Hematopoietic multipotent progenitor cell treated with erythropoietin and hydrocortisone succinate and interleukin-3 and kit ligand, for 6 days (in vitro differentiated cells): ENCODE data around the gene ST3GAL3.

Experiments
- DNase-seq: peaks from one replicate; pipeline ENCODE4 v3.0.0-alpha.2; 2015

ST3GAL3 gene

DNA sequence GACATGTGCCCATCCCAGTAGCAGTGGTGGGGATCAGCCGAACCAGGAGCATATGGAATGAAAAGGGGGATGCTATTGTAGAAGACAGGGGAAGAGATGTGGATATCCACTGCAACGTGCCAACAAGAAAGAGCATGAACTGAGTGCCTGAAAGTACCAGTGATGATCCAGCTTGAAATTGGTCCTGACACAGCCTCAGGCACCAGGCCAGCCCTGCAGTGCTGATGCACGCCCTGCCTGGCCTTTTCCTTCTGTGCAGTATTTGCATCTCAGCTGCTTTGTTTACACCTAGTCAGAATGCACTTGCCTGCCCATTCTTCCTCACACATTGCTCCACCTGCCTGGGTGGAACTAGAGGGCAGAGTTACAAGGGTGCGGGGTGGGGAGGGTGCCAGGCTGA is 176.0 kb downstream of the ST3GAL3 start:
- DNase-seq: no peak

DNA sequence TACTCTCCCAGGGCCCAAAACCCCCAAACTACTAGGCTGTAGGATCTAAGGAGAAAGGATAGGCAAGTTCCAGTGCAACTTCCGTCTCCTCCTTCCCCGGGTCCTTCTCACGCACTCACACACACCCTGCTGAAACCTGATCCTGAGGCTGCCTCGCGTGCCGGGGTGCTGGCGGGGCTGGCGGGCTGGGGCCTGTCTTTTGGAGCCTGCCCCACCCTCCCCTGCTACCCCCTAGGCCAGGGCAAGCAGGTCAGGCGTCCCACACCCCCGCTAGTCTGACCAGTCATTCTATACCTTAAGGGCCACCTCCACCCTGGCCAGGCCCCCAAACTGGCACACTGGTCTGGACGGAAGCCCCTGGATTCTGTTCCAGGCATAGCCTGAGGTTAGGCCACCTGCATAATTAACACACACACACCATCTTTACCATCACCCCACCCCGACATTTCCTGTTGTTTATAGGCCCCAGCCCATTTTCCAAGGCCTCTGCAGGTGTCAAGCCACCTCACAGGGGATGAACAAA is 178.0 kb downstream of the ST3GAL3 start:
- DNase-seq: no peak

DNA sequence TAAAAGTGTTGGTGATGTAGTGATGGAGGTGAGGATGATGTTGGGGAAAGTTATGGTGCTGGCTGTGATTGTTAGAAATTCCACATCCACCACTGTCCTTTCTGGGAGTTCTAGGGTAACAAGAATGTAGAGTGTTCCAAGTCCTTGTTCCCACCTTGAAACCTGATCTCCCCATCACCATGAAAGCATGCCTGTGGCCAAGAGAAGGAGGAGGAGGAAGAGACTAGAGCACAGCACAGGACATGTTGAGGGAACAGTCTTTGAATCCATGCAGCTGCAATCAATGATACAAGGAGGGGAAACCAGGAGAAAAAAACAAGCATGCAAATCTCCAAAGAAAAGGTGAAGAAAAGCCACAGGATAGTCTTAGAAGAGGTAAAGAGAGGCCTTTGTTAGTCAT is 180.4 kb downstream of the ST3GAL3 start:
- DNase-seq: no peak

DNA sequence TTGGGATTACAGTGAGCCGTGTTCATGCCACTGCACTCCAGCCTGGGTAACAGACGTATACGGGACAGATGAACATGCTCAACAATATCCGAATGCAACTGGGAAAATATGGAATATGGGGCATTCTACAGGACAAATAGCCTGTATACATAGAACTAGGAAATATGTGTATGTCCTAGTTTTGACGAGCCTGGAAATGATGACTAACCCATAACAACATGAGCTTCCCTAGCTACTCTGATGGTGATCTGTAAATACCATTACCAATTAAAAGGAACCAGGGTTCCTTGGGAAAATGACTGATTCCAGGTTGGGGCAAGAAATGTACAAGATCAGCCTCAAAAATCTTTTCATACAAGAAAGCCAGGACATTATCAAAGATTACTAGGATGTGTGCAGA is 183.5 kb downstream of the ST3GAL3 start:
- no peak for DNase-seq

DNA sequence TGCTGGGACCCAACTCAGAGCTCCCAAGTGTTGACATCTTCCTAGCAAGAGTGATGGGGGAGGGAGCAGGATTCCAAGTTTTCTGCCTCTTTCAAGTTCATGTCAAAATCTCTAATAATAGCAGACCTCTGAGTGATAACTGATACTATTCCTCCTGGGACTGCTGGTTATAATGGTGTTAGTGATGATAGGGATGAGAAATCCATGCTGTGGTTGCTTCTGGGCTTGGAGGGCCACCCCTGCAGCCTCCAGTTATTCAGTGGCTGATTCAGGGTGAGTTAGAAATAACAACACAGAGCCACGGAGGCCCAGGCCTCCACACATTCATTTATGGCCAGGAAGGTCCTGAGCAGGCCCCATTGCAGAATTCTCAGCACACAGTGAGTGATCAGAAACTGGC is 185.7 kb downstream of the ST3GAL3 start:
- no peak for DNase-seq

DNA sequence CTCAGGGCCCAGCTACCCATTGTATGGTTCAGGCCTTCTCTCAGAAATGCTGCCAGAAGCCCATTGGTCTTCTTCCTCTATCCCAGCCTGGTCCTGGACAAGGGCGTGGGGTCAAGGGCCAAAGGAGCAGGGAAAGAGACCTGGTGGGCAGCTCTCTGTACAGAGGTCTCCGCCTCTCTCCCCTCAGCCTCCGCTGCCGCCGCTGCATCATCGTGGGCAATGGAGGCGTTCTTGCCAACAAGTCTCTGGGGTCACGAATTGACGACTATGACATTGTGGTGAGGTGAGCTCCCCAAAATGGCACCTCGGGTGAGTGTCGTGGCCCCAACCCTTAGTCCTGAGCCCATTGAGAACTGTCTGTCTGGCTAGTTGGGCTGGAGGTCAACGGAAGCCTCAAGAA is 191.6 kb downstream of the ST3GAL3 start:
- DNase-seq: no peak

DNA sequence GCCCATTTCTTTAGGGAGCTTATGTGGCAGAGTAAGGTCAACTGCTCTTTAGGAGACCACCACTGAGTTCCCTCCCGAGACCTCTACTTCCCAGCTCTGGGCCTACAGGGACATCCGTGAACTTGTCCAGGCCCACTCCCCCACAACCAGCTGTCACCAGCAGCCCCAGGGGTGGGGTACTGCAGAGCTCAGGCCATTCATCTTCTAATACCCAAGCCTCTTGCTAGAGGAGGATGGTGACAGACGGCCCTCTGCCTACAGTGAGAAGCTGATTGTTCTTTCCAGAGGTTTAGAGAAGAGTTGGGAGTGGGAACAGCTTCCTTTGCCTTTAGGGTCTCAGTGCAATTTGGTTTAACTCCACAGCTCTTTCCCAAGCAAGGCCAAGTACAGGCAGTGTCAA is 193.1 kb downstream of the ST3GAL3 start:
- DNase-seq: no peak

DNA sequence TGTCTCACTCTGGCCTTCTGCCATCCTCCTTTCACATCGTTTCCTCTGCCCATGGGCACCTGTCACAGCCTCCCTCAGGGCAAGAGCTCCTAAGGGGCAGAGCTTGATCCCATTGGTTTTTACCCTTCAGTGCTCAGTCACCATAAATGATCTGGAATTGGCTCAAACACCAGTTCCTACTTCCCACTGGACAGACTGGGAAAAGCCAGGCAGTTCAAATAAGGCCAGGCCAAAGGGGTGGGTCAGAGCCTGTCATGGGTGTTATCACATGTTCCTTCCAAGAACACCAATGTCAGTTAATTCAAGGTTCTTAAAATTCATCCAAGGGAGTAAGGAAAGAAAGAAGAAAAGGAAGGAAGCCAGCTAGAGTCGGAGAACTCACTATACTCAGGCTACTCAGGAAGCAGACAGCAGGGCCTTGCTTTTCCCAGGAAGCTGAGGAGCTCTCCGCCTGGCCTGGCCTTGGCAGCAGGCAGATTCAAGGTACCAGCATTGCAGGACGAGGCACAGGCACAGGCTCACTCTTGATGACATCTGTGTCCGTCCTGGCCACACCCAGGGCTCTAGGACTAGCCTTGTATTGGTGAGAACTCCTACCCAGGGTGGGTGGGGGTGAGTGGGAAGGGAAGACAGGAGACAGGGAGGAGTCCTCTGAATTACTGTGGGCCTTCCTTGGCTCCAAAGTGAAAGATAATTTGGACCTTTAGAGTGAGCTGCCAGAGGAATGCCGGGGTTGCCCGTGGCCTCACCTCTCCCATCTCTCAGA is 194.0 kb downstream of the ST3GAL3 start:
- DNase-seq: no peak

DNA sequence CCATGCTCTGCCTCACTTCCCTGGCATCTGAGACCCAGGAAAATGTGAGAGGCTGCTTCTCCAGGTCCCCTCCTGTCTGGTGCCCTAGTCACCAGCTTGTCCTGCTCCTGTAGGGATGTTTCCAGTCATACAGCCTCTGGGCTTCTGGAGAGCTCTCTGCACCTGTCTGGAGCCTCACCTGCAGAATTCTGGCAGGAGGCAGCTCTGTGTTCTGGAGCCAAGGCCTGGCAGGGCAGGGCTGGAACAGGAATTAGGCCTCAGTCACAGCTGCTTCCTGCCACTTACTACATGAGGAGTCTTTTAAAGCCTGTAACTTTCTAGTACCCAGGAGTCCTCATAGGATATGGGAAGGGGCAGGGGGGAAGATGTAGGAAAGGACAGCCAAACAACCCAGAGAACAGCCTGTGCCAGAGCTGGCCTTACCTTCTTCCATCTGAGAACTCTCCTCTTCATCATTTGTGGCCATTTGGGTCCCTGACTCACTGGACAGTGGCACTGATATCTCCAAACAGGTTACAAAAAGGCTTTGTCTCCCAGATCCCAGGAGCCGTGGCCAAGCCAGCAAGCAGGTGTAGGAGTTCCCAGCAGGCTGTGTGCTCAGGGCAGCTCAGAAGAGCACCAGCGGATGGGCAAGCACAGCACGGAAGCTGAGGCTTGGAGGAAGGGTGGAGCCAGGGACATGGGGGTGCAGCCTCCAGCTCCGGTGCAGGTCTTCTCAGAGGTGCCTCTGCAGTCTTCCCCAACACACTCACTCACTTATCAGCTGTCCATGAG is 194.9 kb downstream of the ST3GAL3 start:
- no peak for DNase-seq

DNA sequence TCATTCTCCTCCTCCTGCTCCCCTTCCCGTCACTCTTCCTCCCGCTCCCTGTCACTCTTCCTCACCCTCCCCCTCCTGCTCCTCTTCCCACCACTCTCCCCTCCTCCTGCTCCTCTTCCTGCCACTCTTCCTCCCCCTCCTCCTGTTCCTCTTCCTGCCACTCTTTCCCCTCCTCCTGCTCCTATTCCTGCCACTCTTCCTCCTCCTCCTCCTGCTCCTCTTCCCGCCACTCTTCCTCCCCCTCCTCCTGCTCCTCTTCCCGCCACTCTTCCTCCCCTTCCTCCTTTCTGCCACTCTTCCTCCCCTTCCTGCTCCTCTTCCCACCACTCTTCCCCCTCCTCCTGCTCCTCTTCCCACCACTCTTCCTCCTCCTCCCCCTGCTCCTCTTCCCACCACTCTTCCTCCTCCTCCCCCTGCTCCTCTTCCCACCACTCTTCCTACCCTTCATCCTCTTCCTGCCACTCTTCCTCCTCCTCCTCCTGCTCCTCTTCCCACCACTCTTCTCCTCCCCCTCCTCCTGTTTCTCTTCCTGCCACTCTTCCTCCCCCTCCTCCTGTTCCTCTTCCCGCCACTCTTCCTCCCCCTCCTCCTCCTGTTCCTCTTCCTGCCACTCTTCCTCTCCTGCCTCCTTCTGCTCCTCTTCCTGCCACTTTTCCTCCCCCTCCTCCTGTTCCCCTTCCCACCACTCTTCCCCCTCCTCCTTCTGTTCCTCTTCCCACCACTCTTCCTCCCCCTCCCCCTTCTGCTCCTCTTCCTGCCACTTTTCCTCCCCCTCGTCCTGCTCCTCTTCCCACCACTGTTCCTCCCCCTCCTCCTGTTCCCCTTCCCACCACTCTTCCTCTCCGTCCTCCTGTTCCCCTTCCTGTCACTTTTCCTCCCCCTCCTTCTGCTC is 197.6 kb downstream of the ST3GAL3 start:
- no peak for DNase-seq

DNA sequence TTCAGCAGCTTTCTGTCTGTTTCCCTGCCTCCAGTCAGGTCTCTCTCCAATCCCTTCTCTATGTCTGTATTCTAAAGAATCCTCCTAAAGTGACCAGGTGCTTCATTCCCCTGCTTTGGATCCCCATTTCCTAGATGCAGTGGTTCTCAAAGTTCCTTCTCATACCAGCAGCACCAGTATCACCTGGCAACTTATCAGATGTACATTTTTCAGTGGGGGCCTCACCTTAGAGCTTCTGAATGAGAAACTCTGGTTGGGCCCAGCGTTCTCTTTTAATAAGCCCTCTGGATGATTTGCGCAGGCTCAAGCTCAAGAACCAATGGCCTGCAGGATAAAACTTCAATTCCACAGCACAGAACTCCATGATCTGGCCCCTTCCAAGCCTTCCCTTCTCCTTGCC is 200.9 kb downstream of the ST3GAL3 start:
- DNase-seq: no peak

DNA sequence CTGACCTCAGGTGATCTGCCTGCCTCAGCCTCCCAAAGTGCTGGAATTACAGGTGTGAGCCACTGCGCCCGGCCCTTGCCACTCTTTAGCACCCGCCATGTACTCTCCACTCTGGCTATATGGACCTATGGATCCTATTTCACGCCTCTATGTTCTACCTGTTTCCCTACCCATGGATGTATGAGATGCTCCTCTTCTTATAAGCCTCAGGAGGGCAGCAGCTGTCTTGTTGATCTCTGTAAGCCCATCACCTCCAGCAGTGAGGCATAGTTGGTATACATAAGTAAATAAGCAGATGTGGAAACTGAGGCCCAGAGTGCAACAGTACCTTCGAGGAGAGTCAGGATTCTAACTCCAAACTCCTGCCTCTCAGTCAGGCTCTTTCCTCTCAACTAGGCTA is 201.5 kb downstream of the ST3GAL3 start:
- no peak for DNase-seq

DNA sequence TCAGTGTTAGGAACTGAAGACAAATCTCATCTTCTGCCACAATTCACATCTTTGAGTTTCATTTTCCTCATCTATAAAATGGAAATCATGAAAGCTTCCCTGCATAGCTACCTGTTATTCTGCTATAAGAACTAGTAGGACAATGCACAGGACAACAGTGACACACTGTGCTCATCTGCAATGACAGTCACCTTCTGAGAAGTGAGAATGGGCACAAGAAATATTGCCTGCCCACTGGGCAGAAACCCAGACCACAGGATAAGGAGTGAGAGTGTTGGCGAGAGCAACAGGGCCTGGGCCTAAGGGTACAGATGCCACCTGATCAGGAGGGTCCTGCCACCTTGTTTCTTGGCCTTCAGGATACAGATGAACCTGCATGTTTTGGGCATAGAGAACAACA is 203.0 kb downstream of the ST3GAL3 start:
- no peak for DNase-seq

DNA sequence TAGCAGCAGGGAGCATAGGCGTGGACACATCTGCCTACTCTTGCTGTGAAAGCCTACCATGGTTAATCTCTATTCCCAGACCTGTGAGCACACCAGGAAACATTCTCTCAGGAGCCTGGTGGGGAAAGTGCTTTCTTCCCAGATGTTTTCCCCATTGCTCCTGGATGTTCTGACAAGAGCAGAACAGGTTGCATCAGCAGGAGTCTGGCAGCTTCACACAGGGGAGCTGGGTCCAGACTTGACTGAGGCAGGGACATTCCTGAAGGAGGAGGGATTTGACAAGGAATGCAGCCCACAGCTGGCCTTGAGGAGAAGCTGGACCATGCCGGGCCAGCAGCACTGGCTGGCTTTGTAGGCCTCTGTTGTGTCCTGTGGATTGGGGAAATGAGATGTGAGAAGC is 205.3 kb downstream of the ST3GAL3 start:
- DNase-seq: no peak

DNA sequence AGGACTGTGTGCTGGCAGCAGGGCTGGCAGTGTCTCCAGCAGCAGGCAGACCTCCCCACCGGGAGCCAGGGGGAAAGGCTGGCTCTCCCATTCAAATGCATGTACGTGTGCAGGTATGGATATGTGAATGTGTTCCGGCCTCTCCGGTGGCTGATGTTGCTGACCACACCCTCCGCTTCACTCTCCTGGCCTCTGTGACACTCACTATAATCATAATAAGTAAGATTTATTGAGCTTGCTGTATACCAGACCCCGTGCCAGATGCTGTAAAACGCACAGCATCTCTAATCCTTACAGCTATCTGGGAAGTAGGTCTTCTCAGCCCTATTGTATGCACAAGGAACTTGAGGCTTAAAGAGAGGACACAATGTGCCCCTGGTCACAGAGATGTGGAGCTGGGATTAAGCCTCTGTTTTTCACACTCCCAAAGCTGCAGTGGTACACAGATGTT is 205.7 kb downstream of the ST3GAL3 start:
- DNase-seq: no peak

DNA sequence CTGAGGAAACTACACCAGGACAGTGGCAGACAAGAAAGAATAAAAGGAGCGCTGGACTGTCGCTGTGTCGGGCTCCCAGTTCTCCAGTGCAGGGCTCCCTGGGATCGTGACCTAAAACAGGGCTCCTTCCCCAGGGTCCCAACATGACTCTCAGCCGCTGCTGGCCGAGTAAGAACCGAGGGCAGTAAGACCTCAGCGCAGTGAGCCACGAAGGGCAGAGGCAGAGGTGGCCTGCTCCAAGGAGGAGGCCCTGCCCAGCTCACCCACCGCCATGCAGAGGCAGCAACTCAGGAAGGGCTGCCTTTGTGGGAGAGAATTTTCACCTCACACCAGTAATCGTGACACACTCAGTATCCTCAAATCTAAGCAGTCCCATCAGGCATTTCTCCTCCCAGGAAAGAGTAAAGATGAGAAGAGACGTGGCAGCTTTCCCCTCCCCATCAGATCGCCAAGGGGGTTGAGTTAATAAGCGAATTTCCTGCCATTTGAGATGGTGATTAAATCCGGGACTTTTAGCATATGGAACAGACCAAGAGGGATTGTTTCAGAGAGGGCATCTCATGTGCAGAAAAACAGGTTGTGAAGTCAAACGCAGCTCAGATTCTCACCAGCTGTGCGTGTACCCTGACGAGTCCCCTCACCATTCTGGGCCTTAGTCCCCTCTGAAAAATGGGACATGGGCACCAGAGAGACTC is 206.5 kb downstream of the ST3GAL3 start:
- DNase-seq: no peak

DNA sequence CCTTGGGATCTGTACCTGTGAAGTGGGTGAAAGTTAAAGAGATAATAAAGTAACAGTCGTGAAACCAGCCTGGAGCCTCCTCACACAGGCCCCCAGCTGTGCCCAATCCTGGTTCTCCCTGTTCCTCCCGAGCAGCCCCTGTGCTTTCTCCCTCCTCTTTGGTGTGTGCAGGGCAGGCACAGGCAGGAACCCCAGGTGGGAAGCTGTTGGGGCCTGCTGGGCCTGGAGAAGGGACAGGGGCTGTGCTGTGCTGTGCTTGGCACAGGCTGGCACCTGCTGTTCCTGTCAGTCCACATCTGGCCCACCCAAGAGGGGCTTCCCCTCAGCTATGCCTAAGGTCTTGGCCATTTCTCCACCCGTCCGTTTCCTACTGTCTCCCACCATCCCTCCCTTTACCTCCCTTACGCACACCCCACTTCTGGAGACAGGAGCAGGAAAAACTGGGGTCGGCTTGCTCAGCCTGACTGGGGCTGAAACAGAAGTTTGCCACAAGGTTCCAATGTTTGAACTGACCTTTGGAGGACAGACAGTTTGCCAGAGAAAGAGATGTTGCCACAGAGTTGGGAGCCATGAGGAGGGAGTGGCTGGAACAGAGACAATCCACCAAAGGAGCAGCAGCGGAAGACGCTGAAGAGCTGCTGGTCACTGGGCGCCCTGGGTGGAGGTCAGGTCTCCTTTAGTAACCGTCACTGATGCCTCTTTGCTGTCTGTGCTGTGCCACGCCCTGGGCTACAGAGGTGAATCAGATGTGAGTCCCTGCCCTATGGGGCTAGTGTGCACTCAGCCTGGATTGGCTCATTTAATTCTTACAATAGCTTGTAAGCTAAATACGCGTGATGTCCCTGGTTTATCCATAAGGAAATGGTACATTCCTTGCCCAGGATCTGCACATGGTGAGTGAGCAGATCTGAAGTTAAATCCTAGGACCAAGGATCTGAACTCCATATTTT is 207.5 kb downstream of the ST3GAL3 start:
- no peak for DNase-seq

DNA sequence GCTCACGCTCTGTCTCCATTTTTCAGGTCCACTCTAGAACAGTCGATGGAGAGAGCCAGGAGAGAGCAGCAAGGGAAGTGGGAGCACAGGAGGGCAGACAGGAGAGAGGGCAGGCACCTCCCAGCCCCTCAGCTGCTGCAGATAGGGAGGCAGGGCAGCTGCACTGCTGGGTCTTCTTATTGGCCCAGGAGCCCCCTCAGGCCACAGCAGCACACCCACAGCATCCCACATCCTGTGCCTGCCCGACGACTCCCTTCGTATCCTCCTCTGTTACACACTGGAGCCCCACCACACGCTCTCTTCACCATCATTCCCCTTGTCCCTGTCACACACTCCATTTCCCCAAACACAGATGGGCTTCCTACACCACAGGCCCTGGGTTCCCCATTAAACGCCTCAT is 212.6 kb downstream of the ST3GAL3 start:
- no peak for DNase-seq

DNA sequence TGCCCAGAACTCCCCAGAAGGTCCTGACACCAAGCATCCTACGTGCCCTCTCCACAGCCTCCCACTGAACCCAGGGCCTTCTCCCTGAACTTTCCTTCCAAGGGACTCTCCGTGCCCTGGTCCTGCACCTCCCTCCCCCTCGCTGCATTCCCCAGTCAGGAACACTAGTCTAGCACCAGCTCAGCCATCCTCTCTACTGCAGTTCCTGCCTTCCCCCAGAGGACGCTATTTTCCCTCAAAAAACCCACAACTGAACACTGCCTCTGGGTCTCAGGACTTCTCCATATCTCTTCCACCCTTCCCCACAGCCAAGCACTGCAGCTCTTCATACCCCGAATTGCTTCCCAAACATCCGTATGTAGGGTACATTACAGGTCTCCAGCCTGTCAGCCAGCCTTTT is 213.7 kb downstream of the ST3GAL3 start:
- no peak for DNase-seq

DNA sequence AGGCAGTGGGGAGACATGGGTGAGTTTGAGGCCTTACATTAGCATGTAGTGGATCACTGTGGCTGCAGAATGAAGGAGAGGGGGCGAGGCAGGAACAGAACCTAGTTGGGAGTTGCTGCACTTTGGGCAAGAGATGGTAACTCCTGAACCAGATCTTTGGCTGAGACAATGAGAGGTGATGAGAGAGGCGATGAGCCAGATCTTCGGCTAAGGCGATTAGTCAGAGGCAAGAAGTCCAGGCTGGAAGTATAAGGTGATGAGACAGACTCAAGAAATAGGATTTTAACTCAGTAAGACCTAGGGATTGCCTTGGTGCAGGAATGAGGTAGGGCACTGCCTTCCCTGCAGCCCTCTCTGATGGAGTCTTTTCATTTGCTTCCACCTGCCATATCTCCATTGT is 217.2 kb downstream of the ST3GAL3 start:
- no peak for DNase-seq

DNA sequence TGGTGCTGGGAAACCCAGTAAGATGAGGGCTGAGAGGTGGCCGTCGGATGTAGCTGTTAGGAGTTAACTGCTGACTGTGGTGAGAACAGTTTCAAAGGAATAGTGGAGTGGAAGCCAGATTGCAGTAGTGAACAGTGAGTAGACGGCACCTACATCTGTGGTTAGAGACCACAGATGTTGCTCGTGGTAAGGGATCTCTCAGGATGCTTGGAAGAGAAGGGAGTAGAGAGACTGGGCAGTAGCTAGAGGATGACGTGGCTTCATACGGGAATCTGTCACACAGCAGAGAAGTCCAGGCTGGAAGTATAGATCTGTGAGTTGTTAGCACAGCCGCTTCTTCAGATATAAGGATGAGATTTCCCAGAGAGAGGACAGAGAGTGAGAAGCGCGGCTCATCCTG is 218.5 kb downstream of the ST3GAL3 start:
- no peak for DNase-seq
